GM06990 (cell line): Measurements from ENCODE around the gene AMPD3.

Experiments used
- DNase-seq: peaks from one replicate; pipeline ENCODE4 v3.0.0-alpha.2; 2011; ENCODE audit not compliant: insufficient read length; ENCODE audit errors: extremely low read depth
- H3K27me3 ChIP-seq: replicated peaks from 2 replicates; pipeline ENCODE4 v1.6.0; 2011; ENCODE audit warnings: low read length; ENCODE audit not compliant: control insufficient read depth, insufficient read depth
- H3K36me3 ChIP-seq: 2 replicates; pipeline ENCODE4 v1.5.1; 2011; ENCODE audit warnings: low read length; ENCODE audit not compliant: control insufficient read depth, insufficient read depth
- H3K4me3 ChIP-seq: replicated peaks from 2 replicates; pipeline ENCODE4 v1.5.1; 2011; ENCODE audit warnings: low read depth, mild to moderate bottlenecking, control low read depth, low read length
- TF ChIP-seq, protein P1 (sequence below): IDR thresholded peaks from 2 replicates; pipeline ENCODE4 v1.5.1; 2011; ENCODE audit warnings: low read length, control low read depth, mild to moderate bottlenecking, inconsistent platforms; ENCODE audit not compliant: insufficient read depth, poor library complexity, severe bottlenecking

Gene AMPD3

DNA sequence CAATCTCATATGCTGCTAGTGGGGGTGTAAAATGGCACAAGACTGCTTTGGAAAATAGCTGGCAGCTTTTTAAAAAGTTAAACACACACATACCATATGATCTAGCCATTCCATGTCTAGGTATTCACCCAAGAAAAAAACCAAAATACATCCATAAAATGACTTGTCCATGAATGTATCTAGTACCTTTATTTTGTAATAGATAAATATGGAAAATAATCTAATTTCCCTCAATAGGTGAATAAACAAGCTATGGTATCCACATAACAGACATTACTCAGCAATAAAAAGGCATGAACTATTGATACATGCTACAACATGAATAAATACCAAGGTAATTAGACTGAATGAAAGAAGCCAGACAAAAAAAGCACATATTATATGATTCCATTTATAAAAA lies 63.1 kb downstream of the AMPD3 start:
- TF ChIP-seq, protein P1, sequence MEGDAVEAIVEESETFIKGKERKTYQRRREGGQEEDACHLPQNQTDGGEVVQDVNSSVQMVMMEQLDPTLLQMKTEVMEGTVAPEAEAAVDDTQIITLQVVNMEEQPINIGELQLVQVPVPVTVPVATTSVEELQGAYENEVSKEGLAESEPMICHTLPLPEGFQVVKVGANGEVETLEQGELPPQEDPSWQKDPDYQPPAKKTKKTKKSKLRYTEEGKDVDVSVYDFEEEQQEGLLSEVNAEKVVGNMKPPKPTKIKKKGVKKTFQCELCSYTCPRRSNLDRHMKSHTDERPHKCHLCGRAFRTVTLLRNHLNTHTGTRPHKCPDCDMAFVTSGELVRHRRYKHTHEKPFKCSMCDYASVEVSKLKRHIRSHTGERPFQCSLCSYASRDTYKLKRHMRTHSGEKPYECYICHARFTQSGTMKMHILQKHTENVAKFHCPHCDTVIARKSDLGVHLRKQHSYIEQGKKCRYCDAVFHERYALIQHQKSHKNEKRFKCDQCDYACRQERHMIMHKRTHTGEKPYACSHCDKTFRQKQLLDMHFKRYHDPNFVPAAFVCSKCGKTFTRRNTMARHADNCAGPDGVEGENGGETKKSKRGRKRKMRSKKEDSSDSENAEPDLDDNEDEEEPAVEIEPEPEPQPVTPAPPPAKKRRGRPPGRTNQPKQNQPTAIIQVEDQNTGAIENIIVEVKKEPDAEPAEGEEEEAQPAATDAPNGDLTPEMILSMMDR = no peak
- no peak for DNase-seq
- H3K36me3 ChIP-seq = no peaks in the 10 kb centered on the region

DNA sequence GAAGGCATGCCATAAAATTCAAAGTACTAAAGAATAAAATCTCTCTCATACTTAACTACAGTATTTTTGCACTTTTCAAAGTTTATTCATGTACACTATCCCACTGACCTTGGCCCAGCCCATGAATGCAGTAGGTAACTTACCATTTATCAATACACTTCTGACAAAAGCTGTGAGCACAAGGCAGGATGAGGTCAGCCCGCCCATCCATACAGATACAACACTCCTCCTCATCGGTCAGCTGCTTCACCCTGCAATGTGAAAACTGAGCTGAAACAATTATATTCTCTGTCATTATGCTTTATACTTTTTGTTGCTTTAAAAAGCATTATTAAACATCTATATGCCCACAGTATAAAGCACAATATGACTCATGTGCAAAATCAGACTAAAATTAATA lies 63.8 kb downstream of the AMPD3 start:
- TF ChIP-seq, protein P1 = no peak
- H3K36me3 ChIP-seq = no peaks in the 10 kb centered on the region
- H3K27me3 ChIP-seq = no peaks in the 10 kb centered on the region
- no peak overlapping the region for H3K4me3 ChIP-seq
- DNase-seq = no peak

More for the DNA sequence above, 63.1 kb downstream of the AMPD3 start:
- no peak overlapping the region for H3K4me3 ChIP-seq
- H3K27me3 ChIP-seq = no peaks in the 10 kb centered on the region

DNA sequence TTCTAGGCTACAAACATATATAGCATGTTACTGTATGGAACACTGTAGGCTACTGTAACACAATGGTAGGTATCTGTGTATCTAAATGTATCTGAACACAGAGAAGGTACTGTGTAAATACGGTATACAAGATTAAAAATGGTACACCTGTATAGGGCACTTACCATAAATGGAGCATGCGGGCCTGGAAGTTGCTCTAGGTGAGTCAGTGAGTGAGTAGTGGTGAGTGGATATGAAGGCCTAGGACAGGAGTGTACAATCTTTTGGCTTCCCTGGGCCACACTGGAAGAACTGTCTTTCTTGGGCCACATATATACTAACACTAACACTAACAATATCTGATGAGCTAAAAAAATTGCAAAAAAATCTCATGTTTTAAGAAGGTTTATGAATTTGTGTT lies 64.6 kb downstream of the AMPD3 start:
- TF ChIP-seq, protein P1 = no peak
- Histone ChIP-seq H3K27me3 (no peaks in the 10 kb centered on the region), H3K36me3 (no peaks in the 10 kb centered on the region), H3K4me3 (no peak overlapping the region)
- no peak for DNase-seq

DNA sequence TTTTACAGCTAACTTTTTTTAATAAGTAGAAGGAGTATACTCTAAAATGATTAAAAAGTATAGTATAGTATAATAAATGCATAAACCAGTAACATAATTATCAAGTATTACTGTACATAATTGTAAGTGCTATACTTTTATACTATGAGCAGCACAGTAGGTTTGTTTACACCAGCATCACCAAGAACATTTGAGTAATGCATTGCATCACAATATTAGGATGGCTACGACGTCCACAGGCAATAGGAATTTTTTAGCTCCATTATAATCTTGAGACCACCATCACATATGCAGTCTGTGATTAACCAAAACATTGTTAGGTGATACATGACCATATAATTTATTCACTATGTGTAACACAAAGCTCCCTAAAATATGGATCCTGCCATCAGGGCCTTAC lies 65.5 kb downstream of the AMPD3 start:
- TF ChIP-seq, protein P1 = no peak
- DNase-seq = no peak
- Histone ChIP-seq H3K27me3 (no peaks in the 10 kb centered on the region), H3K4me3 (no peak overlapping the region), H3K36me3 (no peaks in the 10 kb centered on the region)

DNA sequence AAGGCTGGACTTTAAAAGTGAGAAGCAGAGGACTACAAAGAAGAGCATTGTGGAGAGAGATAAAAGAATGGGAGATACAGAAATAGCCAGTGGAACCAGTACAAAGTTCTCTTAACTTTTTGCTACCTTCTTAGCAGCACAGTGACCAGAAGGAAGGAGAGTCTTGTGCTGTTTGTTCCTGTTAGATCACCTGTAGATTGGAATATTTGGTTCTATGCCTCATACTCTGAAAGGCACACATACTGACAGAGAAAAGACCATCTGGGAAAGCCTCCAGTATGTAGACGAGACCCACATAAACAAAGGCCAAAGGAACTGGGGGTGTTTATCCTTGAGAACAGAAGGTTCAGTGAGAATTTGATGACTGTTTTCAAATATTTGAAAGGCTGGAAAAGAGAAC lies 67.2 kb downstream of the AMPD3 start:
- no peak for DNase-seq
- Histone ChIP-seq H3K4me3 (no peak overlapping the region), H3K27me3 (no peaks in the 10 kb centered on the region), H3K36me3 (no peaks in the 10 kb centered on the region)
- TF ChIP-seq, protein P1 = no peak

DNA sequence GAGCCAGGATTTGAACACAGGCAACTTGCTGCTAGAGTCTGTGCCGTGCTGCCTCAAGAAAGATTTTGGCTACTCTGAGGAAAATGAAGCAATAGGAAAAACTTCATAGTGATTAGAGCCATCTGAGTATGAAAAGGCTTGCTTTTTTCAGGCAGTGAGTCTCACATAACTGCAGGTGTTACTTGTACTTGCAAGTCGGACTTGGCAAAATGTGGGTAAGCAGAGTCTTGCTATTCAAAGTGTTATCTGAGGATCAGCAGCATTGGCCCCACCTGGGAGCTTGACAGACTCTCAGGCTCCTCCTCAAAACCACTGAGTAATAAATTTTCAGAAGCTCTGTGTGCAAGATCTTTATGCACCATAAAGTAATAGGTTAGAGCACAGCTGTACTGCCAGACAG lies 67.9 kb downstream of the AMPD3 start:
- no peaks in the 10 kb centered on the region for H3K27me3 ChIP-seq
- no peak for DNase-seq
- no peaks in the 10 kb centered on the region for H3K36me3 ChIP-seq
- no peak overlapping the region for H3K4me3 ChIP-seq
- TF ChIP-seq, protein P1 = no peak
